Measurements from ENCODE around the gene ATP6V0A1. TPM values are rescaled to one million over a fixed set of nuclear protein-coding genes. Genes with fewer than 3 reads are reported as not detected.

The ATP6V0A1 gene
- total RNA-seq, 1 donor from 2014 or later: 109 TPM

- Histone ChIP-seq H3K36me3 (peaks cover 21% of the 10 kb centered on the region), H3K27ac (peak within 1 kb of the TSS; percentile 85), H3K9me3 (no peaks in the 10 kb centered on the region), H3K27me3 (no peaks in the 10 kb centered on the region), H3K4me3 (peak within 1 kb of the TSS; percentile 98), H3K4me1 (peaks cover 36% of the 10 kb centered on the region)
- intact Hi-C loops (cut with DNase I): no loop called here
- DNase-seq: peak; percentile 97
- peak; percentile 85 for ATAC-seq
- no peak for TF ChIP-seq CTCF (IDR thresholded peaks at IDR 0.05)
These were observed 103.3 kb downstream of the ATP6V0A1 start, which contains the start of gene COASY for GRCh38 chr17:42561897-42562387. TSS of gene COASY (plus strand) at chr17:42562148. CDS start at chr17:42562623, 475 bp downstream.

- ATAC-seq (peak; percentile 0), DNase-seq (peak; percentile 65)
- intact Hi-C loops (cut with DNase I): no loop called here
- H3K27me3 ChIP-seq: no peaks in the 10 kb centered on the region
- H3K4me3 ChIP-seq: peak overlapping the region; percentile 98
- no peaks in the 10 kb centered on the region for H3K9me3 ChIP-seq
- H3K4me1 ChIP-seq: peaks cover 37% of the 10 kb centered on the region
- peak overlapping the region; percentile 85 for H3K27ac ChIP-seq
- H3K36me3 ChIP-seq: peaks cover 21% of the 10 kb centered on the region
- TF ChIP-seq CTCF (IDR thresholded peaks at IDR 0.05): no peak
These were observed 103.9 kb downstream of the ATP6V0A1 start for GRCh38 chr17:42562388-42563142.

- DNase-seq: no peak
- ATAC-seq: no peak
- peak overlapping the region; percentile 85 for H3K27ac ChIP-seq
- no peaks in the 10 kb centered on the region for H3K27me3 ChIP-seq
- H3K9me3 ChIP-seq: no peaks in the 10 kb centered on the region
- H3K36me3 ChIP-seq: peaks cover 21% of the 10 kb centered on the region
- intact Hi-C loops (cut with DNase I): no loop called here
- H3K4me3 ChIP-seq: peak overlapping the region; percentile 98
- TF ChIP-seq CTCF (IDR thresholded peaks at IDR 0.05): no peak
- peaks cover 43% of the 10 kb centered on the region for H3K4me1 ChIP-seq
These were observed 104.4 kb downstream of the ATP6V0A1 start for GRCh38 chr17:42563143-42563509.

- DNase-seq: no peak
- no peak for TF ChIP-seq CTCF (IDR thresholded peaks at IDR 0.05)
- H3K4me1 ChIP-seq: peaks cover 47% of the 10 kb centered on the region
- no peaks in the 10 kb centered on the region for H3K9me3 ChIP-seq
- ATAC-seq: no peak
- H3K4me3 ChIP-seq: peak overlapping the region; percentile 98
- H3K27me3 ChIP-seq: no peaks in the 10 kb centered on the region
- intact Hi-C loops (cut with DNase I): no loop called here
- H3K27ac ChIP-seq: no peak overlapping the region
- H3K36me3 ChIP-seq: peaks cover 25% of the 10 kb centered on the region
These were observed 104.9 kb downstream of the ATP6V0A1 start for GRCh38 chr17:42563543-42563942.

GRCh38 chr17:42563950-42564349 lies 105.3 kb downstream of the ATP6V0A1 start:
- Histone ChIP-seq H3K9me3 (no peaks in the 10 kb centered on the region), H3K27me3 (no peaks in the 10 kb centered on the region), H3K4me1 (peaks cover 50% of the 10 kb centered on the region), H3K36me3 (peaks cover 29% of the 10 kb centered on the region), H3K4me3 (no peak overlapping the region), H3K27ac (no peak overlapping the region)
- TF ChIP-seq CTCF (IDR thresholded peaks at IDR 0.05): no peak
- DNase-seq (no peak), ATAC-seq (no peak)
- intact Hi-C loops (cut with DNase I): no loop called here

All from upper lobe of right lung (tissue), 1 donor.